Ishikawa (cell line): Measurements from ENCODE around the gene MRFAP1.

Experiments used
- CEBPB ChIP-seq: IDR thresholded peaks from 2 replicates; pipeline ENCODE4 v1.6.1; 2012
- CREB1 ChIP-seq: IDR thresholded peaks from 2 replicates; pipeline ENCODE4 v1.6.1; 2012; ENCODE audit warnings: low read depth
- FOXM1 ChIP-seq: IDR thresholded peaks from 2 replicates; pipeline ENCODE4 v1.6.1; 2012; ENCODE audit warnings: low read depth, borderline replicate concordance
- MAX ChIP-seq: IDR thresholded peaks from 2 replicates; pipeline ENCODE4 v1.6.1; 2012
- TAF1 ChIP-seq: IDR thresholded peaks from 2 replicates; pipeline ENCODE4 v1.6.1; 2012; ENCODE audit warnings: low read depth, mild to moderate bottlenecking
- TEAD4 ChIP-seq: IDR thresholded peaks from 2 replicates; pipeline ENCODE4 v1.6.1; 2012

DNA sequence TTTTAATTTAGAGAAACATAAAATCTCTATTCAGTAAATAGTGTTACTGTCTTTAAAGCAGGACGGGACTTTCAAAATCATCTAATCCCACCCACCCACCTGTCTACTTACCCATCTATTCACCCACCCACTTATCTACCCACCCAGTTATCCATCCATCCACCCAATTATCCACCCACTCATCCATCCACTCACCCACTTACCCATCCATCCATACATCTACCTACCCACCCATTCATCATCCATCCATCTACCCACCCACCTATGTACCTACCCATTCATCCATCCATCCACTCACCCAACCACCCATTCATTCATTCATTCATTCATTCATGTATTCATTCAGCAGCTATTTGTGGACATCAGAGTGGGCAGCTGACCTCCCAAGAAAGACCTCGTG is 34.9 kb upstream of the MRFAP1 start:
- no peak for TF ChIP-seq TEAD4
- no peak for TF ChIP-seq FOXM1
- no peak for TF ChIP-seq CREB1
- no peak for TF ChIP-seq CEBPB
- no peak for TF ChIP-seq MAX
- TF ChIP-seq TAF1: no peak
